GM12801 (cell line): ENCODE measurements around the gene PRRX1.

ENCODE experiments used
- CTCF ChIP-seq: IDR thresholded peaks from one replicate; pipeline ENCODE4 v1.5.1; 2011; ENCODE audit warnings: control low read depth; ENCODE audit not compliant: insufficient read length; ENCODE audit errors: extremely low read depth

PRRX1 gene

GRCh38 chr1:170711682-170712081 lies 47.8 kb downstream of the PRRX1 start:
- TF ChIP-seq CTCF, result no peak

- TF ChIP-seq CTCF, result no peak
These were observed 50.2 kb downstream of the PRRX1 start for GRCh38 chr1:170714163-170714562.

DNA sequence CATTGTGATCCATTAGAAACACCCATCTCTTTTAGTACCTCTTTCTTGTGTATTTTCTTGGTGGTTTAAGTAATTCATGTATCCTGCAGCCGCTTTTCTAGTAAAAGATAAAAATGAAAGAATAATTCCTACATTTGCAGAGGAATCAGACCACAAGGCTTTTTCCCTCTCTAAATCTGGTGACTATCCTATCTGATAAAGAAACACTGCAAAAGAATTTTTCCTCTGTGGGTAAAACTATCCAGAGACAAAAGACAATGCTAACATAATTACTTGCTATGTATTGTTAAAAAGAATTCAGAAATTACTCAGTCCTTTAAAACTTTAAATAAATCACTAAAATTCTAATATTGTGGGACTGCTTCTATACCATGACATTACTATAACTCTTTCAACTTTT lies 51.0 kb downstream of the PRRX1 start:
- no peak for TF ChIP-seq CTCF

DNA sequence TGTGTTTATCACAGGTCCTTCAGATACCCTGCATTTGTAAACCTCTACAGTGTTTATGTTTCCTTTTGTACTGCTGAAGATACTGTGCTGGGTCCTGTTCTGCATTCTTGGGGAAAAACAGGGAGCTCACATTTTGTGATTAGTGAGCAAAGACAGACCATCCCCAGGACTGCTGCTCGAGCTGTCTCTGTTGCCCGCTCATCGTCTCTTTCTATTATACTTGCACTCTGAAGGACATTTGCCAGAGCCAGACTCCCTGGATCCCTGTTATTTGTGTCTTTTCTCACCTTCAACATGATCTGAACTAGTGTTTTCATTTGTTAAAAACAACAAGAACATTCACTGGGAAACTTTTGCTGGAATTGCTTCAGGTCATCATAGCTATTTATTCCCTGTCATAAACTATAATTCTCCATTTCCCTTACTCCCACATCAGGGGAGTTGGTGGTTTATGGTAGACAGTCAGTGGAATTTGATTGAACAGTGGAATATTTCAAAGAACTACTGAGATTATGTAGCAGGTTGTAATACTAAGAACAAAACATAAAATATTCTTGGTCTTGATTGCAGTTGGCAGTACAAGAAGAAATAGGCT lies 53.0 kb downstream of the PRRX1 start:
- TF ChIP-seq CTCF, result no peak

- TF ChIP-seq CTCF, result no peak
These were observed 56.7 kb downstream of the PRRX1 start for GRCh38 chr1:170720661-170721060.

GRCh38 chr1:170721621-170722020 lies 57.7 kb downstream of the PRRX1 start:
- no peak for TF ChIP-seq CTCF

DNA sequence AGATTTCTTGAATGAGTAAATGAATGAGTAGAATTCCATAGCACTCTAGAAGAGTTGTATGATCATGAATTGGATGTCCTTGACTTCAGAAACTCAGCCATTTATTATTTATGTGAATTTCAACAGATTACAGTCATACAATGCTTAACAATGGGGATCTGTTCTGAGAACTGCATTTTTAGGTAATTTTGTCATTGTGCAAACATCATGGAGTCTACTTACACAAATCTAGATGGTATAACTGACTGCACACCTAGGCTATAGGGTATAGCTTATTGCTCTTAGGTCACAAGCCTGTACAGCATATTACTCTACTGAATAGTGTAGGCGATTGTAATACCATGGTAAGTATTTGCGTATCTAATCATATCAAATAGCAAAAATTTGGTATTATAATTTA lies 59.6 kb downstream of the PRRX1 start:
- TF ChIP-seq CTCF, result no peak
